Peyer's patch (tissue), 4 donors: ENCODE results near the gene DSG2.

Experiments used
- POLR2A ChIP-seq, 2 donors: fragments of 450-650 bp; IDR thresholded peaks; one replicate each; pipeline ENCODE4 v1.5.1; 2017; ENCODE audit warnings: antibody characterized with exemption in 2 of 2, mild to moderate bottlenecking in 2 of 2, moderate library complexity in 2 of 2
- TF ChIP-seq, protein P1 (sequence below), 6 experiments: fragments of 450-650 bp in 4 of 6; fragments of 200-600 bp in 2 of 6; sonication (generic) in 1 of 6; IDR thresholded peaks; one replicate each; pipeline ENCODE4 v1.5.1; 2017 to 2019; ENCODE audit warnings: antibody characterized with exemption in 6 of 6, mild to moderate bottlenecking in 3 of 6, moderate library complexity in 1 of 6

DNA sequence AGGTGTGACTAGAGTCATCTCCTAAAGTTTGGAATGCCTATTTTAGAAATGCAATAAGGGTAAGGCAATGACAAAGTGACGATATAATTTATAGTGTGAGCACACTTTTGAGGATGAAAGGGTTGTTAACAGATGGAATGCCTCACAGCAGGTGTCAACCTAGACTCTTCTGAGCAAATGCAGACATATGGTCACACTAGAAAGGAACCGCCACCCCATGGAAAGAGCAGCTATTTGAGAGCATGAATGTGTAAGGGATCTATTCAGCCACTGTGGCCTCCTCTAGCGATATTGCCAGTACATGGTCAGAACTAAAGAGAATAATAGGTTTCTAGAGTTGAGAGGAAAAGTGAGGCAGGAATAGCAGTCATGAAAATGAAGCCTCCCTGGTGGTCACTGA, 18.5 kb downstream of the DSG2 start:
- TF ChIP-seq, protein P1, sequence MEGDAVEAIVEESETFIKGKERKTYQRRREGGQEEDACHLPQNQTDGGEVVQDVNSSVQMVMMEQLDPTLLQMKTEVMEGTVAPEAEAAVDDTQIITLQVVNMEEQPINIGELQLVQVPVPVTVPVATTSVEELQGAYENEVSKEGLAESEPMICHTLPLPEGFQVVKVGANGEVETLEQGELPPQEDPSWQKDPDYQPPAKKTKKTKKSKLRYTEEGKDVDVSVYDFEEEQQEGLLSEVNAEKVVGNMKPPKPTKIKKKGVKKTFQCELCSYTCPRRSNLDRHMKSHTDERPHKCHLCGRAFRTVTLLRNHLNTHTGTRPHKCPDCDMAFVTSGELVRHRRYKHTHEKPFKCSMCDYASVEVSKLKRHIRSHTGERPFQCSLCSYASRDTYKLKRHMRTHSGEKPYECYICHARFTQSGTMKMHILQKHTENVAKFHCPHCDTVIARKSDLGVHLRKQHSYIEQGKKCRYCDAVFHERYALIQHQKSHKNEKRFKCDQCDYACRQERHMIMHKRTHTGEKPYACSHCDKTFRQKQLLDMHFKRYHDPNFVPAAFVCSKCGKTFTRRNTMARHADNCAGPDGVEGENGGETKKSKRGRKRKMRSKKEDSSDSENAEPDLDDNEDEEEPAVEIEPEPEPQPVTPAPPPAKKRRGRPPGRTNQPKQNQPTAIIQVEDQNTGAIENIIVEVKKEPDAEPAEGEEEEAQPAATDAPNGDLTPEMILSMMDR (IDR thresholded peaks at IDR 0.05), result no peak
- TF ChIP-seq POLR2A (IDR thresholded peaks at IDR 0.05), result no peak
